CD1c-positive myeloid dendritic cell (primary cell): ENCODE measurements around the gene SURF4.

ENCODE experiments used
- DNase-seq: peaks from one replicate; pipeline ENCODE4 v3.0.0-alpha.2; 2016; ENCODE audit errors: extremely low spot score

Gene SURF4

GRCh38 chr9:133374612-133375115, 1.2 kb downstream of the SURF4 start:
- peak; percentile 38 for DNase-seq

- no peak for DNase-seq
These were observed 3.7 kb downstream of the SURF4 start for GRCh38 chr9:133372144-133372543.

- peak; percentile 19 for DNase-seq
These were observed 4.6 kb downstream of the SURF4 start for GRCh38 chr9:133371261-133371711.

- DNase-seq = no peak
These were observed 5.2 kb downstream of the SURF4 start for GRCh38 chr9:133370685-133371084.

GRCh38 chr9:133369933-133370332, 5.9 kb downstream of the SURF4 start:
- no peak for DNase-seq

GRCh38 chr9:133369422-133369821, 6.4 kb downstream of the SURF4 start:
- no peak for DNase-seq

GRCh38 chr9:133368249-133368881, 7.5 kb downstream of the SURF4 start:
- DNase-seq = no peak

GRCh38 chr9:133367778-133368177, 8.1 kb downstream of the SURF4 start:
- DNase-seq = no peak

- no peak for DNase-seq
These were observed 8.6 kb downstream of the SURF4 start for GRCh38 chr9:133367221-133367620.

GRCh38 chr9:133366435-133366834, 9.4 kb downstream of the SURF4 start:
- no peak for DNase-seq

- DNase-seq = no peak
These were observed 13.4 kb downstream of the SURF4 start for GRCh38 chr9:133362359-133363044.

- no peak for DNase-seq
These were observed 14.3 kb downstream of the SURF4 start for GRCh38 chr9:133361507-133362092.

GRCh38 chr9:133360400-133361393, 15.2 kb downstream of the SURF4 start:
- DNase-seq = no peak

GRCh38 chr9:133359399-133360175, 16.3 kb downstream of the SURF4 start:
- no peak for DNase-seq

GRCh38 chr9:133357656-133358055, 18.2 kb downstream of the SURF4 start:
- DNase-seq = no peak

GRCh38 chr9:133356391-133357091, 19.3 kb downstream of the SURF4 start, which contains the start of the genes SURF1 and SURF2:
Gene SURF1, minus strand, starts transcription at chr9:133356487. Its CDS starts 34 bp downstream, at chr9:133356453.
Gene SURF2, plus strand, starts transcription at chr9:133356550. Its CDS starts 43 bp downstream, at chr9:133356593.
- DNase-seq = peak; percentile 95

- peak; percentile 20 for DNase-seq
These were observed 19.9 kb downstream of the SURF4 start for GRCh38 chr9:133355881-133356357.

GRCh38 chr9:133354766-133355165, 21.1 kb downstream of the SURF4 start:
- DNase-seq = no peak

- DNase-seq = no peak
These were observed 22.3 kb downstream of the SURF4 start for GRCh38 chr9:133353548-133353947.
